Measurements from ENCODE around the gene CAMK2D.

GRCh38 chr4:113776016-113776415, 14.5 kb upstream of the CAMK2D start:
- TF ChIP-seq CTCF (IDR thresholded peaks at IDR 0.05), result no peak
- no peak for TF ChIP-seq POLR2AphosphoS5 (IDR thresholded peaks at IDR 0.05; ENCODE audit: insufficient read depth in 1 of 2, low read depth in 1 of 2)
